Lower leg skin (tissue), 4 donors: ENCODE data around the gene SERINC3. TPM values are rescaled to one million over a fixed set of nuclear protein-coding genes. Genes with fewer than 3 reads are reported as not detected.

Experiments
- DNase-seq, 2 donors: peaks; one replicate each; pipeline ENCODE4 v3.0.0-alpha.2; 2019; ENCODE audit warnings: low spot score in 2 of 2
- H3K4me3 ChIP-seq: fragments of 200-600 bp; sonication (generic); 2 replicates; pipeline ENCODE4 v1.5.1; 2017; ENCODE audit warnings: mild to moderate bottlenecking, low read depth; ENCODE audit not compliant: poor library complexity, severe bottlenecking
- CTCF ChIP-seq, 3 donors: fragments of 450-650 bp; IDR thresholded peaks; one replicate each; pipeline ENCODE4 v1.5.1; 2016; ENCODE audit warnings: antibody characterized with exemption in 3 of 3, mild to moderate bottlenecking in 3 of 3, moderate library complexity in 2 of 3
- POLR2A ChIP-seq, 2 donors: fragments of 450-650 bp; IDR thresholded peaks; one replicate each; pipeline ENCODE4 v1.6.1; 2016 to 2017; ENCODE audit warnings: antibody characterized with exemption in 2 of 2, mild to moderate bottlenecking in 1 of 2, moderate library complexity in 1 of 2
- WGBS, 2 donors: methylation state at CpG; one replicate each; pipeline ENCODE4 v1.1.5; 2018; 5-methylcytosine and 5-hydroxymethylcytosine counted together
- intact Hi-C: fragments of 100-400 bp; cut with DNase I; formaldehyde crosslinking; loops from one replicate; pipeline ENCODE4 v1.15.0; 2023; ENCODE audit warnings: low total_unique reads
- total RNA-seq, 4 donors: library from RNA; depleted of rRNA; stranded (reverse); fragments of >200 nt; gene quantifications; one replicate each; pipeline ENCODE4 v1.1.0, GENCODE V29; 2016

Gene SERINC3
- total RNA-seq, 4 donors from 2014 or later, result 102 to 142 (median 124) TPM

GRCh38 chr20:44552050-44552449, 30.2 kb upstream of the SERINC3 start:
- DNase-seq, result no peak
- H3K4me3 ChIP-seq, result no peak overlapping the region
- intact Hi-C loops, result no loop called here
- WGBS, 2 donors, result 90 to 91% methylated on average over 4 of the region's 4 CpGs
- TF ChIP-seq POLR2A (IDR thresholded peaks at IDR 0.05), result no peak
- no peak for TF ChIP-seq CTCF (IDR thresholded peaks at IDR 0.05)

GRCh38 chr20:44549123-44549522, 27.3 kb upstream of the SERINC3 start:
- TF ChIP-seq CTCF (IDR thresholded peaks at IDR 0.05) (no peak), POLR2A (IDR thresholded peaks at IDR 0.05) (no peak)
- WGBS, 2 donors, result 52% methylated on average over 4 of the region's 4 CpGs
- intact Hi-C loops, result loop anchor here (10.0 kb wide), 1 partner anchor 56 kb away; no protein-coding TSS in a partner anchor
- DNase-seq, result no peak
- no peak overlapping the region for H3K4me3 ChIP-seq

- no peak for TF ChIP-seq POLR2A (IDR thresholded peaks at IDR 0.05)
- no peak for TF ChIP-seq CTCF (IDR thresholded peaks at IDR 0.05)
- intact Hi-C loops, result loop anchor here (10.0 kb wide), 1 partner anchor 57 kb away; no protein-coding TSS in a partner anchor
Measured at GRCh38 chr20:44547419-44547818, 25.5 kb upstream of the SERINC3 start.

GRCh38 chr20:44544263-44544662, 22.4 kb upstream of the SERINC3 start:
- DNase-seq, result no peak
- intact Hi-C loops, result loop anchor here (10.0 kb wide), 1 partner anchor 61 kb away; no protein-coding TSS in a partner anchor
- H3K4me3 ChIP-seq, result no peak overlapping the region
- TF ChIP-seq POLR2A (IDR thresholded peaks at IDR 0.05) (no peak), CTCF (IDR thresholded peaks at IDR 0.05) (no peak)
- 64 to 80% methylated on average over 5 of the region's 5 CpGs for WGBS, 2 donors

More at GRCh38 chr20:44547419-44547818, 25.5 kb upstream of the SERINC3 start:
- no peak overlapping the region for H3K4me3 ChIP-seq
- WGBS, 2 donors, result 94 to 96% methylated on average over 8 of the region's 8 CpGs
- no peak for DNase-seq

GRCh38 chr20:44543358-44543757, 21.5 kb upstream of the SERINC3 start:
- TF ChIP-seq CTCF (IDR thresholded peaks at IDR 0.05) (no peak), POLR2A (IDR thresholded peaks at IDR 0.05) (no peak)
- no peak for DNase-seq
- 71 to 73% methylated on average over 3 of the region's 3 CpGs for WGBS, 2 donors

GRCh38 chr20:44542890-44543289, 21.0 kb upstream of the SERINC3 start:
- WGBS, 2 donors, result 49 to 56% methylated on average over 1 of the region's 1 CpG
- TF ChIP-seq POLR2A (IDR thresholded peaks at IDR 0.05) (no peak), CTCF (IDR thresholded peaks at IDR 0.05) (no peak)
- intact Hi-C loops, result loop anchor here (10.0 kb wide), 1 partner anchor 62 kb away; no protein-coding TSS in a partner anchor
- no peak overlapping the region for H3K4me3 ChIP-seq
- no peak for DNase-seq

More at GRCh38 chr20:44543358-44543757, 21.5 kb upstream of the SERINC3 start:
- intact Hi-C loops, result loop anchor here (10.0 kb wide), 1 partner anchor 61 kb away; no protein-coding TSS in a partner anchor
- H3K4me3 ChIP-seq, result no peak overlapping the region
